ENCODE measurements around the gene ELOVL2.

Gene ELOVL2

DNA sequence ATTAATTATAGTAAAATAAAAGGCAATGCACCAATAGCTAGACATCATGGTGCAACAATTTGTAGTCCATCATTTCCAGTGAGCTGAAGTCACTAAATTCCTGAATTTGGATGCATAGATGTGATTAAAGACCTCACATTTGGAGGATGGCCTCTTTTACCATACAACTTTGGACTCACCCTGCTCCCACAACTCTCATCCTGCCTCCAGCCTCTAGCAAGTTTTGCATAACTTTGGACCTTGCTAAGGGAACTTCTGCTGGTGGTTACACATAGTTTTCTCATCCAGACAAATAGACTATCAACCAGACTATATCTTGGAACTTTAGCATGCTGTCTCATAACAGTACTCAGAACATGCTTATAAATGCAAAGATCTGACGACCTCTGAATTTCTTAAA, 12.8 kb upstream of the ELOVL2 start:
- DNase-seq = no peak

- DNase-seq = no peak
These were observed 11.1 kb upstream of the ELOVL2 start for GRCh38 chr6:11055127-11055627.

GRCh38 chr6:11054722-11055121, 10.6 kb upstream of the ELOVL2 start:
- no peak for DNase-seq

- no peak for DNase-seq
These were observed 9.2 kb upstream of the ELOVL2 start for GRCh38 chr6:11053307-11053706.

DNA sequence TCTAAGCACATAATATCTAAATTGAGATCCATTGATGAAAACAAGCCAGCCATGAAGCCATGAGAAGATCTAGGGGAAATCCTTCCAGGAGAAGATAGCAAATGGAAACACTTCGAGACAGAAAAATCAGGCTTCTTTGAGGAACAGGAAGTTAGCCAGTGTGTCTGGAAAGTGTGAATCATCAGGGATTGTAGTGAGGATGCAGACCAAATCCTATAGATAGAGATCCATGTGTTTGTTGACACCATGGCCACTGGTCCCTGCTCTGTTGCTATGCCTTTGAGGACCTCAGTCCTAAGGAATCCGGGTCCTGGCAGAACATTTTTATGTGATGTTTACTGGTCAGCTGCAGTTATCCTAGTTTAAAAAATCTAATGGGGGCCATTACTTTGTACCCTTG, 6.6 kb upstream of the ELOVL2 start:
- no peak for DNase-seq

DNA sequence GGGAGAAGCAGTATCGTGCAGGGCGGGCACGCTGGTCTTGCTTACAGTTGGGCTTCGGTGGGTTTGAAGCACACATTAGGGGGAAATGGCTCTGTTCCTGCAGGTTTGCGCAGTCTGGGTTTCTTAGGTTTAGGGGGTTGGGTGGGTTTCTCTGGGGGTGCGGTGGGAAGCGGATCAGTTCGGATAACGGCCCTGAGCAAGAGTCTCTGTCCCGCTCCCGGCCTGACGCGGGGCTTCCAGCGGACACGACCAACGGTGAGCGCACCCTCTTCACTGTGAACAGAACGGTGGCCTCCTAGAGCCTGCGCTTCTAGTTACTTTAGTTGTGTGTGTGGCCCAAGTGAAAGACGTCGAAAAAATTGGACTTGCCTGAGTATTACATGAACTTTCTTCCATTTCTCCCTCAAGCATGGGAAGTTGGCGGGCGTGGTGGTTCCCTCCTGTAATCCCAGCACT, 635 bp upstream of the ELOVL2 start:
- no peak for DNase-seq

DNA sequence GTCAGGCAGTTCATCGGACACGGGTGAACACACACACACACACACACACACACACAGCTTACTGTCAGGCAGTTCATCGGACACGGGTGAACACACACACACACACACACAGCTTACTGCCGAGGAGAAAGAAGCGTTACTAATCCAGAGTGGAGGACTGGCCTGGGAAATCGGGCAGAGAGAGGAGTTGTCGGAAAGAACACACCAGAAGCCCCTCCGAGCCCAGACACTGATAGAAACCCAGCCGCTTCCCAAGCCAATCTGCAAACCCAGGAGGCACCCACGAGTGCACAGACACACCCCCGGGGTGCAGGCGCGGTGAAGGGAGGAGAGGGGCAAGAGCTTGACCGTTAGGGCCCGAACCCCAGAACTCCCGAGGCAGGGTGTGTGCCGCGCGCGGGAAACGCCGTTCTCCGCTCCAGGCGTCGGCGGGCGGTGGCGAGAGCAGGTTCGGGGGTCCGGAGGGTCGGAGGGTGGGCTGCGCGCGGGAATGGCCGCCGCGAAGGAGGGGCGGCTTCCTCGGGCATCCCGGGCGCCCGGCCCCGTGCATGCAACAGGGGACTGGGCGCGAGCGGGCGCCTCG, 636 bp downstream of the ELOVL2 start:
- peak in 3 of 14 donors; percentile 27 to 43 (median 30) for DNase-seq

- no peak for DNase-seq
These were observed 1.2 kb downstream of the ELOVL2 start for GRCh38 chr6:11042750-11043377.

DNA sequence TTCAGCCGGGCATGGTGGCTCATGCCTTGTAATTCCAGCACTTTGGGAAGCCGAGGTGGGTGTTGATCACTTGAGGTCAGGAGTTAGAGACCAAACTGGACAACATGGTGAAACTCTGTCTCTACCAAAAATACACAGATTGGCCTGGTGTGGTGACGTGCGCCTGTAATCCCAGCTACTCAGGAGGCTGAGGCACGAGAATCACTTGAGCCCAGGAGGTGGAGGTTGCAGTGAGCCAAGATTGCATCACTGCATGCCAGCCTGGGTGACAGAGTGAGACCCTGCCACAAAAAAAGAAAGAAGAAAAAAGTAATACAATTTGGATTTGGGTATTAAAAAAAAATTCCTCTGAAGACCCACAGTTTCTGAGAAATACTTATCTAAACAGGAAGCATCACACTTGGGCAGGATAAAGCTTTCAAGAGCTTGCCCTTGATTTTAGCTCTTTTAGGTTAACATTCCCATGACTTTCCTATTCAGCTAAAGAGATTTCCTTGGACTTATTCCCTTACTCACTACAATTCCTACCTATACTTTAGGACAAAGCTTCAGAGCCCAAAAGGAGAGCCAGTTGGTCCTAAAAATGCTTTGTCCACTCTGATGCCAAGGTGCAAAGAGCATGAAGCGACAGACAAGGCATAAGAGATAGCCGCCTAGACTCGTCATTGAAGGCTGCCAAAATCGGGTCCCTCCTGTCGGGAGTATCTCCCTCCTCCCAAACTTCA, 1.9 kb downstream of the ELOVL2 start:
- DNase-seq = no peak

DNA sequence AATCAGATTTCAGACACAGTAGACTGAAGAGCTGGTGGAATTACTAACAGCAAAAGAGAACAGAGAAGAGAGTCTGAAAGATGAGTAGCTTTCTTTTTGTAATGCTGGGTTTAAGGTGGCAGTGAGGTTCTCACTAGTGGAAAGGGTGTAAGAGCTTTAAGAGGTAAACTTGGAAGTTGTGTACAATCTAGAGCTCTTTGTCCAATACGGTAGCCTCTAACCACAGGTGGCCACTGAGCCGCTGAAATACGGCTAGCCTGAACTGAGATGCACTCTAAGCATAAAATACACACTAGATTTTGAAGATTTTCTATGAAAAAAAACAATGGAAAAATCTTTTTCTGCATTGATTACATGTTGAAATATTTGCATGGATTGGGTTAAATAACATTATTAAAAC, 4.0 kb downstream of the ELOVL2 start:
- no peak for DNase-seq

DNA sequence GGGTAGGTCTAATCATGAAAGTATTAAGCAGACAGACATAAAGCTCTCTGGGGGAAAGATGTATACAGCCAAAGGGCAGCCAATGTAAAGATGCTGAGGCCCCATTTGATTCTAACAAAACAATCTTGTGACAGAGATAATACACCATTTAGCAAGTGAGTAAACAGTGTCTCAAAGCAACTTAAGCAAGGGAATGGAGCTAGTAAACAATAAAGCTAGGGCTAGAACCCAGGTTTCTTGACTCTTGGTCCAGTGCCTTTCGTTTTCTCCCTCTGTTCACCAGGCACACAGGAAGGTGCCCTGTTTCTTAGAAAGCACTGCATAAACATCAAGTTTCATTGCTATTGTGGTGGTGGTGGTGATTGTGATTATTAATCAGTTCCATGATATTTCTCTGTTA, 5.1 kb downstream of the ELOVL2 start:
- no peak for DNase-seq

DNA sequence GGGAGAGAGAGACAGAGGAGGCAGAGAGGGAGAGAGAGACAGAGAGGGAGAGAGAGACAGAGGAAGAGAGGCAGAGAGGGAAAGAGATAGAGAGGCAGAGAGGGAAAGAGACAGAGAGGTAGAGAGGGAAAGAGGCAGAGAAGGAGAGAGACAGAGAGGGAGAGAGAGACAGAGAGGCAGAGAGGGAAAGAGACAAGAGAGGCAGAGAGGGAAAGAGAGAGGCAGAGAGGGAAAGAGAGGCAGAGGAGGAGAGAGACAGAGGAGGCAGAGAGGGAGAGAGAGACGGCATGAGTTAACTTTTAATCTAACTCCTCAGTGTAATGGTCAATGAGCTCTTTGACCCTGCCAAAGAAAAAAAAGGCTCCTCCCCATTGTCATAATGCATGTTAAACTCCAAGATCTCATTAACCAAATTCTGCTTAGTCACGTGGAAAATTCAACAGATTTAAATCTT, 7.1 kb downstream of the ELOVL2 start:
- no peak for DNase-seq

- no peak for DNase-seq
These were observed 7.8 kb downstream of the ELOVL2 start for GRCh38 chr6:11036351-11036740.

DNA sequence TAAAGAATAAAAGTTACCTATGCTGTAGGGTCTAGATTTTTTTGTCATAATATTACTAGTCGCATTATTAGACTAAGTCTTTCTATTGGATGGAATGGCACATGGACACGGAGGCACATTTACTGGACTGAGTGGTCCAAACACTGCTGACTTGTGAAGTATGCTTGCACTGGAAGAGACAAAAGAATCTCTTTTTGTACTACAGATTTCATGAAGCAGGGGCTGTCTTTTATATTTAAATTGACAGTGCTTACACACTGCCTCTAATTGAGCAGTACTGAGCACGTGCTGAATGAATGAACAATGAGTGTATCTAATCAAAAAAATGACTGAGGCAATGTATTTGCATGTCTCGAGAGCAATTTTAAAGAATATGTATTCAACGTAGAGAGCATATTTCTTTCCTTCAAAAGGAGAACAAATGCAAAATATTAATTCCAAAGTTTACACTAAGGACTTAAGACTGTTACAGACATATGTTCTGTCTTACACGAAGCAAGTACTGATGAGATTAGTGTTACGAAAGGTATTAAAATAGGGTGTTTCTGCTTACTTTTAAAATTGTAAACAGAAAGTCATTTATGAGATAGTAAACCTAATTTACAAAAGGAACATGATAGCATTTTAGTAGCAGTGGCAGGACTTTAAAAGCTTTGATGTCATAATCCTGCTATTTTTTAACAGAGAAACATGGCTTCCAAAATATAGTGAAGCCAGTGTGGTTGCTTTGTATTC, 8.3 kb downstream of the ELOVL2 start:
- no peak for DNase-seq

GRCh38 chr6:11033825-11034224, 10.3 kb downstream of the ELOVL2 start:
- DNase-seq = no peak

GRCh38 chr6:11030904-11031303, 13.2 kb downstream of the ELOVL2 start:
- no peak for DNase-seq

DNA sequence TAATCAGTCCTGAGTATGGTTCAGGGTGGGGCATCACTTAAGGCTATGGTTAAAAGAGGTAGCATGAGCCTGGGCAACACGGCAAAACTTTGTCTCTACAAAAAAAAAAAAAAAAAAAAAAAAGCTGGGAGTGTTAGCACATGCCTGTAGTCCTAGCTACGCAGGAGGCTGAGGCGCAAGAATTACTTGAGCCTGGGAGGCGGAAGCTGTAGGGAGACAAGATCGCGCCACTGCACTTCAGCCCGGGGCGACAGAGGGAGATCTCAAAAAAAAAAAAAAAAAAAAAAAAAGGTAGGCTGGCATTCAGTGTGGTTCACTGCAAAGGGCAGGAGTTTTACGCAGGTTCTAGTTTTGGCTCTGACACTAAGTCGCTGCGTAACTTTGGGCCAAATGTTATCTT, 15.1 kb downstream of the ELOVL2 start:
- DNase-seq = no peak

DNA sequence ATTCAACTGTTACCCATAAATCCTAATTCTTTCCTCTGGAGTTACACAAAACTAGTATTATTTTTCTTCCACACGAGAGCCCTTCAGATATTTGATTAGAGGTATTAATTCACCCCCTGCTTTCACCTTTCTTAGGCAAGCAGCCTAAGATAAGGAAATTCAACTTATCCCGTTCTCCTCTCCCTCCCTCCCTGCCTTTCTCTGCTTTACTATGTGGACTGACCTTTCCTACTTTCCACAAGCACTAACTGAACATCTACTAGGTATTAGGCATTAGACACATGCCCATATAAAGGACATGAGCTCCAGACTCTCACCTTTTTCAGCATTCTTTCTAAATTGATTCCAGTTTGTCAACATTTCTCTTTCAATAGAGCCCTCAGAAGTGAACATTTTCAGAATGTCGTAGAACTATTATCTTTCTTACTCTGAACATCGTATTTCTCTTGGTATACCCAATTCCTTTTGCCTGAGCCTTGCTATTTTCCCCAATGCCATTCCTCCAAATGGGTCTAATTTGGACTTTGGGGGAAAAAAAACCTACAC, 16.5 kb downstream of the ELOVL2 start:
- no peak for DNase-seq

DNA sequence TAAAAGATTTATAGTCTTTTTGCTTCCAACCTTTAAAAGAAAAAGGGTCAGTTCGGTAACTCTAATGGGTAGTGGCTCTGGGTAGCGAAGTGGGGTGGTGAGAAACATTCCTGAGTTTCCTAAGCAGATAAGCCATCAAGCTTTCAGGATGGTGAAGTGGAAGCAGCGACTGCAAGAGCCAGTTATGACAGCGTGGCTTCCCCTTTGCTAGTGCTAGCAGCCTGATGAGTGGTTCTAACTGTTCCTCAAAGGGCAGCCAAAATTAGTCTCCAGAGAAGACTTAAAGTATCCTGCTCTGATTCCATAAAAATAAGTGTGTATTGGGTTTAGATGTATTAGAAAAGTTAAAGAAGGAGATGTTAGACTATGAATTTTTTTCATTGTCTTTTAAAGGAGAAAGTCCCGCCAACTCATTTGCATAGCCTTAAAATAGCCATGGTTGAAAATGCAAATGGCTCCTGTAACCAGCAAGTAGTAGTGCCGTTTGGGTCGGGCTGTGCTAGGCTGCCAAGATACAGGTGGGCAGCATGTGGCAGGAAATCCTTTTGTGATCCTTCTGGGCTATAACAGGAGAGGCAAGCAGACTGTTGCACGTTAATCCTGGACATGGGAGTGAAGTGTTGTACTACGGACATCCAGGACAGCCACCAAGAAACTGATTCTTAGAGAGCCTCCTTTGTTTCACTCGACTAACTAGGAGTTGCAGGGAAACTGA, 18.0 kb downstream of the ELOVL2 start:
- DNase-seq = no peak

- DNase-seq = no peak
These were observed 19.0 kb downstream of the ELOVL2 start for GRCh38 chr6:11025130-11025529.

DNA sequence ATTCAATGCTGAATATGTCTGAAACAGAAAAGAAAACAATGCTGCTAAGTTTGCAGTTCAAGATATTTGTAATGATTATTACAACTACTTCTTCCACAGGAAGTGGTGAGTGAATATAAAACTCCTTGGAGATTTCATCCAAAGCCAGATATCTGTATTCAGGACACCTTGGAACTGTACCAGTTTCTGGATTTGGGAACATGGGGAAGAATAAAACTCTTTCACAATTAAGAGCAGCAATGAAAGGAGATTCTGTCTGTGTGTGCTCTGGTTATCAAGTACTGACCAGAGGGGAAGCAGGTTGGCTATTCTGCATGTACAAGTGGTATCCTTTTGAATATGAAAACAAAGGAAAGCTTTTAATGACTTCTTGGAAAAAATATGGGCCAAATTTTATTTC, 21.1 kb downstream of the ELOVL2 start:
- peak in 1 of 14 donors; percentile 6 for DNase-seq

DNA sequence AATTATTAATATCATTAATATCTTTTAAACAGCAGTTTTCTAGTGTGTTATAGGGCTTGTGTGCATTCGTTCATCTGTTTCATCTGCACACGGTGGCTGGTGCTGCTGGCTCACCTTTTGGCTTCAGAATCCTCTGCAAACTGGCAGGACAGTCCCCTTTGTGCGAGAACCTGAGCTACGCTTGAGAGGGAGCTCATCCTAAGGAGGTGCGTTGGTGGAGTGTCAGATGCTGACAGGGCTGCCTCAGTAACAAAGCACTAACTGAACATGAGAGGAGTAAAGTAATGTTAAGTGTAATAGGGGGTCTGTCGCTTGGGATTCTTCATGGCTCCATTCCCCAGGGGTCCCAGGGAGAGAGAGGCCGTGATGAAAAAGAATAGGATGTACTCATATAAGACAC, 22.4 kb downstream of the ELOVL2 start:
- no peak for DNase-seq

Data from C1 segment of cervical spinal cord (tissue), 14 donors.